HepG2 (cell line): ENCODE results near the gene SCP2. TPM values are rescaled to one million over a fixed set of nuclear protein-coding genes. Genes with fewer than 3 reads are reported as not detected.

ENCODE experiments used
- ARNT ChIP-seq: fragments of 450-650 bp; IDR thresholded peaks from 2 replicates; pipeline ENCODE4 v1.6.1; 2017
- ATRX ChIP-seq: sonication (generic); formaldehyde crosslinking; IDR thresholded peaks from 2 replicates; pipeline ENCODE4 v1.4.0; 2020; ENCODE audit warnings: missing genetic modification reagents, borderline replicate concordance
- HNRNPK ChIP-seq: fragments of 200-400 bp; formaldehyde crosslinking; IDR thresholded peaks from 2 replicates; pipeline ENCODE4 v1.6.1; 2018; ENCODE audit warnings: low read length, low read depth, moderate library complexity, mild to moderate bottlenecking; ENCODE audit not compliant: poor library complexity, severe bottlenecking
- KDM4B ChIP-seq: sonication (generic); formaldehyde crosslinking; IDR thresholded peaks from 2 replicates; pipeline ENCODE4 v1.4.0; 2020; ENCODE audit warnings: missing genetic modification reagents
- MTA3 ChIP-seq: sonication (generic); formaldehyde crosslinking; IDR thresholded peaks from 2 replicates; pipeline ENCODE4 v1.4.0; 2020; ENCODE audit warnings: missing genetic modification reagents
- NBN ChIP-seq: fragments of 450-650 bp; conservative IDR thresholded peaks from 2 replicates; pipeline ENCODE4 v1.6.1; 2017
- NONO ChIP-seq, 2 experiments: fragments of 450-650 bp in 1 of 2; sonication (generic) in 1 of 2; formaldehyde crosslinking in 1 of 2; IDR thresholded peaks in 1 of 2; conservative IDR thresholded peaks in 1 of 2; 2 replicates each; pipeline versions ENCODE4 v1.6.1 to v1.8.0; 2017 to 2022; ENCODE audit warnings: mild to moderate bottlenecking in 1 of 2, missing genetic modification reagents in 1 of 2, moderate library complexity in 1 of 2
- PCBP1 ChIP-seq: fragments of 200-400 bp; formaldehyde crosslinking; IDR thresholded peaks from 2 replicates; pipeline ENCODE4 v1.6.1; 2017; ENCODE audit warnings: mild to moderate bottlenecking, low read depth, low read length, borderline replicate concordance
- PTBP1 ChIP-seq: fragments of 200-400 bp; formaldehyde crosslinking; IDR thresholded peaks from 2 replicates; pipeline ENCODE4 v1.6.1; 2018; ENCODE audit warnings: low read length, low read depth; ENCODE audit not compliant: poor library complexity, severe bottlenecking
- SIX1 ChIP-seq: sonication (generic); formaldehyde crosslinking; IDR thresholded peaks from 2 replicates; pipeline ENCODE4 v1.4.0; 2020; ENCODE audit warnings: missing genetic modification reagents, borderline replicate concordance
- U2AF1 ChIP-seq: fragments of 200-400 bp; formaldehyde crosslinking; optimal IDR thresholded peaks from 2 replicates; pipeline ENCODE3; 2017; ENCODE audit warnings: mild to moderate bottlenecking, low read depth, low read length
- XRCC5 ChIP-seq: fragments of 200-400 bp; formaldehyde crosslinking; optimal IDR thresholded peaks from 2 replicates; pipeline ENCODE3; 2017; ENCODE audit warnings: mild to moderate bottlenecking, low read length
- ZBTB38 ChIP-seq: sonication (generic); formaldehyde crosslinking; IDR thresholded peaks from 2 replicates; pipeline ENCODE4 v1.5.1; 2020; ENCODE audit warnings: mild to moderate bottlenecking, missing genetic modification reagents
- ZNF143 ChIP-seq: sonication (generic); formaldehyde crosslinking; IDR thresholded peaks from 2 replicates; pipeline ENCODE4 v1.4.0; 2020; ENCODE audit warnings: missing genetic modification reagents
- ZNF232 ChIP-seq: sonication (generic); formaldehyde crosslinking; IDR thresholded peaks from 2 replicates; pipeline ENCODE4 v1.4.0; 2020; ENCODE audit warnings: missing genetic modification reagents, borderline replicate concordance
- ZNF274 ChIP-seq: sonication (generic); formaldehyde crosslinking; IDR thresholded peaks from 2 replicates; pipeline ENCODE4 v1.5.1; 2020; ENCODE audit warnings: mild to moderate bottlenecking, missing genetic modification reagents
- ZNF572 ChIP-seq: sonication (generic); formaldehyde crosslinking; IDR thresholded peaks from 2 replicates; pipeline ENCODE4 v1.5.1; 2020; ENCODE audit warnings: mild to moderate bottlenecking, missing genetic modification reagents
- ZNF7 ChIP-seq: IDR thresholded peaks from 2 replicates; pipeline ENCODE4 v1.6.1; 2016; ENCODE audit warnings: missing biosample characterization, missing genetic modification reagents
- ZNF776 ChIP-seq: sonication (generic); formaldehyde crosslinking; IDR thresholded peaks from 2 replicates; pipeline ENCODE4 v1.4.0; 2020; ENCODE audit warnings: mild to moderate bottlenecking, missing genetic modification reagents
- ZNF782 ChIP-seq: sonication (generic); formaldehyde crosslinking; IDR thresholded peaks from 2 replicates; pipeline ENCODE4 v1.4.0; 2020; ENCODE audit warnings: missing genetic modification reagents, mild to moderate bottlenecking, borderline replicate concordance
- polyA plus RNA-seq, 8 experiments: library from polyadenylated mRNA; depleted of rRNA in 3 of 8; stranded (reverse) in 7 of 8; unstranded in 1 of 8; fragments of >200 nt; fragmentation: Illumina TruSeq in 4 of 8; extraction: Trizol in 4 of 8; gene quantifications; 2 replicates each; pipeline versions ENCODE4 v1.2.1 to v1.2.3, GENCODE V29; 2011 to 2016; ENCODE audit warnings: low read depth in 4 of 8, missing spikeins in 1 of 8, mixed read lengths in 1 of 8; ENCODE audit not compliant: insufficient read depth in 1 of 8
- total RNA-seq, 5 experiments: library from RNA; depleted of rRNA; stranded (reverse); fragments of >200 nt; fragmentation: Illumina TruSeq; extraction: Trizol; gene quantifications; 2 replicates each; pipeline ENCODE4 v1.2.3, GENCODE V29; 2016; ENCODE audit warnings: low read depth in 1 of 5
- TF ChIP-seq, protein P1 (sequence below): IDR thresholded peaks from 2 replicates; pipeline ENCODE4 v1.6.1; 2016; ENCODE audit warnings: mild to moderate bottlenecking
- TF ChIP-seq, protein P2 (sequence below), 2 experiments: sonication (generic) in 1 of 2; formaldehyde crosslinking in 1 of 2; IDR thresholded peaks; 2 replicates each; pipeline versions ENCODE4 v1.5.1 to v1.6.1; 2011 to 2020; ENCODE audit warnings: borderline replicate concordance in 1 of 2, low read depth in 1 of 2, low read length in 1 of 2, mild to moderate bottlenecking in 1 of 2, missing genetic modification reagents in 1 of 2, moderate library complexity in 1 of 2
- TF ChIP-seq, protein P3 (sequence below): sonication (generic); formaldehyde crosslinking; IDR thresholded peaks from 2 replicates; pipeline ENCODE4 v1.8.1; 2023; ENCODE audit warnings: missing genetic modification reagents, mild to moderate bottlenecking, borderline replicate concordance

Gene SCP2
- total and polyA plus RNA-seq, 2 of the 13 experiments (the other 11 are each of a cell fraction or from before 2014, with no cell fraction given) = 59.0 to 133 TPM

DNA sequence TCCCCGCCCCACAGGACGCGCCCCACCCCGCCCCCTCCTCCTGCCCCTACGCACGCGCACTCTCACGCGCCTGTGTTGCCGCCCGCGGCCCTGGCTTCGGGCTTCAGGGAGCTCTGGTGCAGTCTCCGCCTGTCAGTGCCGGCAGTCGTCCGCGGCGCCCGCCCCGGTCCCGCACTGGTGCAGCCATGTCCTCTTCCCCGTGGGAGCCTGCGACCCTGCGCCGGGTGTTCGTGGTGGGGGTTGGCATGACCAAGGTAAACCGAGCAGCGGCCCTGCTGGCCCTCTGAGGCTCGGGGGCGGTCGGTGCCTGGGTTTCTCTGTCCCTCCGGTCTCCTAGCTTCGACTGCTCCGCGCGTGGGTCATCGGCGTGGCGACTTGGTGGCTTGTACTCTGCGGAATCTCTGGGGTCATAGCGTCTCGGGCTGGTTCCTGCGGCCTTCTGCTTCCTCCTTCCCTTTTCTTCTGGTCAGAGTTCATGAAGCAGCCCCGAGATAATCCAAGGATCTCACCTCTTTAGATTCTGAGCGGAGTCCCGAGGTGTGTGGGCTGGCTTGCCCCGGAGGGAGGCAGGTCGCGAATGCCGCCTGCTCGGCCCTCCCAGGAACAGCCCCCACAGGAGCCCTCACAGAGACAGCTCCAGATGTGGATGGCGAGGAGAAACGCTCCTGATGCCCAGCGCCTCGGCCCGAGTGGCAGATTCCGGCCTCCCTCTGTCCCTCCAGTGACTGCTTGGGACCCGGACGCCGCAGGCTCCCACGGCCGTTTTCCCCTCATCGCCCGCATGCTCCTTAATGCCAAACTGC, at the start of gene SCP2 (continued):
- TF ChIP-seq ZNF274 (CRISPR knock-in tag) (peak; percentile 67), KDM4B (CRISPR knock-in tag) (peak; percentile 59; the same call in 1 of the 2 replicates), U2AF1 (no peak), ATRX (no peak), ZBTB38 (CRISPR knock-in tag) (no peak), PCBP1 (0 out of 2 replicates have a peak, but pooled peaks have one; percentile 21), ZNF776 (no peak), NONO (IDR thresholded peaks at IDR 0.05) (no peak), NONO (CRISPR knock-in tag; conservative IDR thresholded peaks at IDR 0.05) (peak; percentile 74), XRCC5 (no peak), ZNF7 (CRISPR knock-in tag) (no peak), PTBP1 (no peak), ZNF232 (CRISPR knock-in tag) (peak; percentile 58; the same call in 1 of the 2 replicates), ZNF572 (CRISPR knock-in tag) (peak; percentile 80; the same call in 1 of the 2 replicates), ZNF782 (CRISPR knock-in tag) (no peak), ARNT (no peak), HNRNPK (no peak), SIX1 (CRISPR knock-in tag) (no peak), MTA3 (no peak), ZNF143 (CRISPR knock-in tag) (no peak), NBN (no peak)
- TF ChIP-seq, protein P1, sequence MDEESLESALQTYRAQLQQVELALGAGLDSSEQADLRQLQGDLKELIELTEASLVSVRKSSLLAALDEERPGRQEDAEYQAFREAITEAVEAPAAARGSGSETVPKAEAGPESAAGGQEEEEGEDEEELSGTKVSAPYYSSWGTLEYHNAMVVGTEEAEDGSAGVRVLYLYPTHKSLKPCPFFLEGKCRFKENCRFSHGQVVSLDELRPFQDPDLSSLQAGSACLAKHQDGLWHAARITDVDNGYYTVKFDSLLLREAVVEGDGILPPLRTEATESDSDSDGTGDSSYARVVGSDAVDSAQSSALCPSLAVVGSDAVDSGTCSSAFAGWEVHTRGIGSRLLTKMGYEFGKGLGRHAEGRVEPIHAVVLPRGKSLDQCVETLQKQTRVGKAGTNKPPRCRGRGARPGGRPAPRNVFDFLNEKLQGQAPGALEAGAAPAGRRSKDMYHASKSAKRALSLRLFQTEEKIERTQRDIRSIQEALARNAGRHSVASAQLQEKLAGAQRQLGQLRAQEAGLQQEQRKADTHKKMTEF (CRISPR knock-in tag) = peak; percentile 59; the same call in 1 of the 2 replicates
- TF ChIP-seq, protein P2, sequence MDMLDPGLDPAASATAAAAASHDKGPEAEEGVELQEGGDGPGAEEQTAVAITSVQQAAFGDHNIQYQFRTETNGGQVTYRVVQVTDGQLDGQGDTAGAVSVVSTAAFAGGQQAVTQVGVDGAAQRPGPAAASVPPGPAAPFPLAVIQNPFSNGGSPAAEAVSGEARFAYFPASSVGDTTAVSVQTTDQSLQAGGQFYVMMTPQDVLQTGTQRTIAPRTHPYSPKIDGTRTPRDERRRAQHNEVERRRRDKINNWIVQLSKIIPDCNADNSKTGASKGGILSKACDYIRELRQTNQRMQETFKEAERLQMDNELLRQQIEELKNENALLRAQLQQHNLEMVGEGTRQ (IDR thresholded peaks at IDR 0.05; ENCODE audit: low read depth, low read length) = no peak
- TF ChIP-seq, protein P2 (CRISPR knock-in tag; IDR thresholded peaks at IDR 0.05; ENCODE audit: borderline replicate concordance) = no peak
- TF ChIP-seq, protein P3, sequence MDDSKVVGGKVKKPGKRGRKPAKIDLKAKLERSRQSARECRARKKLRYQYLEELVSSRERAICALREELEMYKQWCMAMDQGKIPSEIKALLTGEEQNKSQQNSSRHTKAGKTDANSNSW (CRISPR knock-in tag) = no peak
